ENCODE measurements around the gene ADCY5.

Gene ADCY5

DNA sequence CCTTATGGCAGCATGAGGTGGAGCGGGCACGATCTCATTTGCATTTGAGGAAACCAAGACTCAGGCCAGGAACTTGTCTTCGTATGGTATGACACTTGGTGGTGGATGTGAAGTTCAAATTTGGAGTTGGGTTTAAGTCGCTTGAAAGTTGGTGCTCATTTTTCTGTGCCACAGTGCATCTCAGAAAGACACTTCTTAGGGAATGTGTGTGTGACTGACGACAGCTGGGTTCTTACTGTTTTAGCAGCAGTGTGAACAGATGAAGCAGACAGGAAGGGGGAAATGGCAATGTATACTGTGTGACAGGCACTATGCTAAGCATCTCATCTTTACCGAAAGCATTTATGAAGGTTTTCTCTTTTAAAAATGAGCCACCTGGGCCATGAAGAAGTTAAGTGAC, 171.8 kb downstream of the ADCY5 start:
- Histone ChIP-seq H3K27me3 (ENCODE audit: insufficient read depth, low read length, poor library complexity) (no peaks in the 10 kb centered on the region), H3K36me3 (ENCODE audit: insufficient read depth, low read length) (no peaks in the 10 kb centered on the region), H3K4me1 (ENCODE audit: insufficient read depth, low read length) (no peaks in the 10 kb centered on the region), H3K4me3 (ENCODE audit: low read depth in 1 of 2, low read length in 2 of 2) (no peak overlapping the region), H3K27ac (ENCODE audit: low read length) (no peak overlapping the region), H3K9me3 (ENCODE audit: insufficient read depth, low read length, severe bottlenecking) (no peaks in the 10 kb centered on the region), H4K20me1 (ENCODE audit: insufficient read depth, low read length) (no peaks in the 10 kb centered on the region; the same call in 1 of the 2 replicates), H2AFZ (ENCODE audit: low read depth, low read length) (no peak overlapping the region), H3K4me2 (ENCODE audit: insufficient read depth, low read length) (no peak overlapping the region), H3K9ac (ENCODE audit: low read depth, low read length) (no peak overlapping the region), H3K79me2 (ENCODE audit: insufficient read depth, low read length) (no peaks in the 10 kb centered on the region)
- DNase-seq (no peak), ATAC-seq (ENCODE audit: insufficient read depth, low read depth) (no peak)
- TF ChIP-seq, protein P1, sequence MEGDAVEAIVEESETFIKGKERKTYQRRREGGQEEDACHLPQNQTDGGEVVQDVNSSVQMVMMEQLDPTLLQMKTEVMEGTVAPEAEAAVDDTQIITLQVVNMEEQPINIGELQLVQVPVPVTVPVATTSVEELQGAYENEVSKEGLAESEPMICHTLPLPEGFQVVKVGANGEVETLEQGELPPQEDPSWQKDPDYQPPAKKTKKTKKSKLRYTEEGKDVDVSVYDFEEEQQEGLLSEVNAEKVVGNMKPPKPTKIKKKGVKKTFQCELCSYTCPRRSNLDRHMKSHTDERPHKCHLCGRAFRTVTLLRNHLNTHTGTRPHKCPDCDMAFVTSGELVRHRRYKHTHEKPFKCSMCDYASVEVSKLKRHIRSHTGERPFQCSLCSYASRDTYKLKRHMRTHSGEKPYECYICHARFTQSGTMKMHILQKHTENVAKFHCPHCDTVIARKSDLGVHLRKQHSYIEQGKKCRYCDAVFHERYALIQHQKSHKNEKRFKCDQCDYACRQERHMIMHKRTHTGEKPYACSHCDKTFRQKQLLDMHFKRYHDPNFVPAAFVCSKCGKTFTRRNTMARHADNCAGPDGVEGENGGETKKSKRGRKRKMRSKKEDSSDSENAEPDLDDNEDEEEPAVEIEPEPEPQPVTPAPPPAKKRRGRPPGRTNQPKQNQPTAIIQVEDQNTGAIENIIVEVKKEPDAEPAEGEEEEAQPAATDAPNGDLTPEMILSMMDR (IDR thresholded peaks at IDR 0.05; ENCODE audit: borderline replicate concordance, extremely low read depth, low read length, poor library complexity, severe bottlenecking) = no peak
- TF ChIP-seq EZH2 (IDR thresholded peaks at IDR 0.05; ENCODE audit: borderline replicate concordance, low read depth, low read length, severe bottlenecking) = no peak

DNA sequence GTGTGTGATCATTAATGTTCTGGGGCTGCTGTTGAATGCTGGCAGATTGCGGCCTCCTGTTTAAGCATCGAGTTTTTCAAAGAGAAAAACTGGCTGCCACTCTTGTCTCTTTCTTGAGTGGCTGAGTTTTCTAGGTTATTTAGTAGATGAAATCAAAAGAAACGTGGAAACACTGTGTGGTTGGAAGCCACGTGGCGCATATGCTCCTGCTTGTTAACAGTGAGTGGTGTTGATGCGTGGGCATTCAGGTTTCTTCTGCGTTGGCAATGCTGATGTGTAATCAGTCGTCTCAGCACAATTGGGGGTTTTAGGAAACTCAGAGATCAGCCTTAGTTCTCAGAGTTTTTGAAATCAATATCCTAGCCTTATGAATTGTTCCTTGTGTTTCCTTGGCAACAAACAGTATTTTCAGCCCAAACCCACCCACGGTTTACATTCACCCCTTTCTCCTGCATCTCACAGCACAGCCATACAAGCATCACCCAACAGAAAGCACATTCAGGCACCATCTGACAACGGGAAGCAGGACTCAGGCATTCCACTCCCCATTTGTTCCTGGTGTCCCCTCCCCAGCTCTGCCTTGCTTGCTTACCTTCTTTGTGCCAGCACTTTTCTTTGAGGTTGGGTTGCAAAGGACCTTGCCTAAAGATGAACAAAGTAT, 172.4 kb downstream of the ADCY5 start:
- TF ChIP-seq, protein P1 (IDR thresholded peaks at IDR 0.05; ENCODE audit: borderline replicate concordance, extremely low read depth, low read length, poor library complexity, severe bottlenecking) = no peak
- no peak for TF ChIP-seq EZH2 (IDR thresholded peaks at IDR 0.05; ENCODE audit: borderline replicate concordance, low read depth, low read length, severe bottlenecking)
- Histone ChIP-seq H4K20me1 (ENCODE audit: insufficient read depth, low read length) (no peaks in the 10 kb centered on the region; the same call in 1 of the 2 replicates), H2AFZ (ENCODE audit: low read depth, low read length) (no peak overlapping the region), H3K27ac (ENCODE audit: low read length) (no peak overlapping the region), H3K36me3 (ENCODE audit: insufficient read depth, low read length) (peaks cover 4% of the 10 kb centered on the region; the same call in 1 of the 2 replicates), H3K27me3 (ENCODE audit: insufficient read depth, low read length, poor library complexity) (no peaks in the 10 kb centered on the region), H3K79me2 (ENCODE audit: insufficient read depth, low read length) (no peaks in the 10 kb centered on the region), H3K4me2 (ENCODE audit: insufficient read depth, low read length) (no peak overlapping the region), H3K4me3 (ENCODE audit: low read depth in 1 of 2, low read length in 2 of 2) (no peak overlapping the region), H3K4me1 (ENCODE audit: insufficient read depth, low read length) (no peaks in the 10 kb centered on the region), H3K9me3 (ENCODE audit: insufficient read depth, low read length, severe bottlenecking) (no peaks in the 10 kb centered on the region), H3K9ac (ENCODE audit: low read depth, low read length) (no peak overlapping the region)
- no peak for DNase-seq
- no peak for ATAC-seq (ENCODE audit: insufficient read depth, low read depth)

DNA sequence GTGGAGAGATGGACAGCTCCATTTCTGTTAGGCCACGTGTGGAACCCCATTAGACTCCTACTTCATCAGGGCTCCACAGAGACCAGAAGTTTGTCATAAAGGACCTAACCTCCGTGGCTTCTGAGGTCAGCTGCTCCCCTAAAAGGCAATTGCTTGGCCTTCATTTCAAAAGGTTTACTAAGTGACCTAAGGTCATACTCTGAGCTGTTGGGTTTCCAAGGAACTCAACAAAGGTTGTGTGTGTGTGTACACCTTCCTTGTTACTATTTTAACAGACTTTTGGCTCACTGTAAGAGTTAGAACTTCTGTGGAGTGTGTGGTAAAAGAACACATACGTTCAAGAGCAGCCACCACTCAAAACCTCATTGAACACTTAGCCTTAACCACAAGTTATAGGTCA, 173.2 kb downstream of the ADCY5 start:
- Histone ChIP-seq H3K4me1 (ENCODE audit: insufficient read depth, low read length) (no peaks in the 10 kb centered on the region), H3K27ac (ENCODE audit: low read length) (no peak overlapping the region), H3K79me2 (ENCODE audit: insufficient read depth, low read length) (no peaks in the 10 kb centered on the region), H3K27me3 (ENCODE audit: insufficient read depth, low read length, poor library complexity) (no peaks in the 10 kb centered on the region), H3K9me3 (ENCODE audit: insufficient read depth, low read length, severe bottlenecking) (no peaks in the 10 kb centered on the region), H3K4me2 (ENCODE audit: insufficient read depth, low read length) (no peak overlapping the region), H4K20me1 (ENCODE audit: insufficient read depth, low read length) (no peaks in the 10 kb centered on the region; the same call in 1 of the 2 replicates), H3K4me3 (ENCODE audit: low read depth in 1 of 2, low read length in 2 of 2) (no peak overlapping the region), H3K9ac (ENCODE audit: low read depth, low read length) (no peak overlapping the region), H3K36me3 (ENCODE audit: insufficient read depth, low read length) (peaks cover 5% of the 10 kb centered on the region; the same call in 1 of the 2 replicates), H2AFZ (ENCODE audit: low read depth, low read length) (no peak overlapping the region)
- TF ChIP-seq, protein P1 (IDR thresholded peaks at IDR 0.05; ENCODE audit: borderline replicate concordance, extremely low read depth, low read length, poor library complexity, severe bottlenecking) = no peak
- TF ChIP-seq EZH2 (IDR thresholded peaks at IDR 0.05; ENCODE audit: borderline replicate concordance, low read depth, low read length, severe bottlenecking) = no peak
- DNase-seq (no peak), ATAC-seq (ENCODE audit: insufficient read depth, low read depth) (no peak)
